Epithelial cell of proximal tubule (primary cell): ENCODE measurements around the gene OR4D10. TPM values are rescaled to one million over a fixed set of nuclear protein-coding genes. Genes with fewer than 3 reads are reported as not detected.

Experiments
- DNase-seq: peaks from one replicate; pipeline ENCODE4 v3.0.0-alpha.2; 2011; ENCODE audit warnings: low read depth
- H3K4me3 ChIP-seq: 2 replicates; pipeline ENCODE4 v1.5.1; 2011; ENCODE audit warnings: low read depth, mild to moderate bottlenecking, low read length
- total RNA-seq: library from RNA; depleted of rRNA; stranded (reverse); fragments of >200 nt; gene quantifications from 2 replicates; pipeline ENCODE4 v1.2.3, GENCODE V29; 2015
- TF ChIP-seq, protein P1 (sequence below): conservative IDR thresholded peaks from 2 replicates; pipeline ENCODE4 v1.5.1; 2012; ENCODE audit warnings: low read depth, mild to moderate bottlenecking, low read length

Gene OR4D10
- total RNA-seq: not detected in 2 replicates

DNA sequence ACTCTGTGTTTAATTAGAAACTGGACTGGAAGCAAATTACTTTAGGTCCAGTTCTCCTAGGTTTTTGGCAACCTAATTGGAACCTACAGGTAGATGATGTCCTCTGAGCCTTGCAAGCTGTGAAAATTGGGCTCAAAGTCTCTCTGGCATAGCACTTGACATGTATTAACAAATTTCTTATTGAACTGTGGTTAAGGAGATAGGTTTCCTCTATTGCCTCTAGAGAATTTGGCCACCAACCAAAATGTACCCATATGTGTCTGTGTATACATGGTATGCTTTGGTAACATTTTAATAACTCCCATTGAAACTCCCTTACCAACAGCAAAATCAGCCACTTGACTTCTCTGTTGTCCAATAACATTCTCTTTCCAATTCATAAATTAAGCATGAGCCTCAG, at the start of gene OR4D10:
TSS of gene OR4D10 (plus strand) at position 301 of the 400 bp plus-strand sequence. CDS start 4,115 bp downstream, outside the sequence.
- DNase-seq: no peak
- H3K4me3 ChIP-seq: no peak within 1 kb of the TSS
- TF ChIP-seq, protein P1, sequence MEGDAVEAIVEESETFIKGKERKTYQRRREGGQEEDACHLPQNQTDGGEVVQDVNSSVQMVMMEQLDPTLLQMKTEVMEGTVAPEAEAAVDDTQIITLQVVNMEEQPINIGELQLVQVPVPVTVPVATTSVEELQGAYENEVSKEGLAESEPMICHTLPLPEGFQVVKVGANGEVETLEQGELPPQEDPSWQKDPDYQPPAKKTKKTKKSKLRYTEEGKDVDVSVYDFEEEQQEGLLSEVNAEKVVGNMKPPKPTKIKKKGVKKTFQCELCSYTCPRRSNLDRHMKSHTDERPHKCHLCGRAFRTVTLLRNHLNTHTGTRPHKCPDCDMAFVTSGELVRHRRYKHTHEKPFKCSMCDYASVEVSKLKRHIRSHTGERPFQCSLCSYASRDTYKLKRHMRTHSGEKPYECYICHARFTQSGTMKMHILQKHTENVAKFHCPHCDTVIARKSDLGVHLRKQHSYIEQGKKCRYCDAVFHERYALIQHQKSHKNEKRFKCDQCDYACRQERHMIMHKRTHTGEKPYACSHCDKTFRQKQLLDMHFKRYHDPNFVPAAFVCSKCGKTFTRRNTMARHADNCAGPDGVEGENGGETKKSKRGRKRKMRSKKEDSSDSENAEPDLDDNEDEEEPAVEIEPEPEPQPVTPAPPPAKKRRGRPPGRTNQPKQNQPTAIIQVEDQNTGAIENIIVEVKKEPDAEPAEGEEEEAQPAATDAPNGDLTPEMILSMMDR: no peak

DNA sequence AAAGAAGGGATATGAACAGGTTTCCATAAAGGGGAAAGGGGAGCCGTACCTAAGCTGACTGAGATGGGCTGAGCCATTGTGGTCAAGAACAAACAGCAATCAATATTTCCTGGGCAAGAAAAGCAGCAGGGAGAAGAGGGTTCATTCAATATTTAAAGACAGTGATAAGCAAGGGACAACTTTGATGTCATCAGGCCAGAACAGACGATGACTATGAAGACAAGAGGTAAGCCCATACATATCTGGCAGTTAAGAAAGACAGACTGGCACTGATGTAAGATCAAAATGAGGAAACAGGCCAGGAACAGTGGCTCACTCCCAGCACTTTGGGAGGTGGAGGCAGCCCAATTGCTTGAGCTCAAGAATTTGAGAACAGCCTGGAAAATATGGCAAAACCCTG, 49.3 kb upstream of the OR4D10 start:
- no peak overlapping the region for H3K4me3 ChIP-seq
- TF ChIP-seq, protein P1: no peak
- no peak for DNase-seq

DNA sequence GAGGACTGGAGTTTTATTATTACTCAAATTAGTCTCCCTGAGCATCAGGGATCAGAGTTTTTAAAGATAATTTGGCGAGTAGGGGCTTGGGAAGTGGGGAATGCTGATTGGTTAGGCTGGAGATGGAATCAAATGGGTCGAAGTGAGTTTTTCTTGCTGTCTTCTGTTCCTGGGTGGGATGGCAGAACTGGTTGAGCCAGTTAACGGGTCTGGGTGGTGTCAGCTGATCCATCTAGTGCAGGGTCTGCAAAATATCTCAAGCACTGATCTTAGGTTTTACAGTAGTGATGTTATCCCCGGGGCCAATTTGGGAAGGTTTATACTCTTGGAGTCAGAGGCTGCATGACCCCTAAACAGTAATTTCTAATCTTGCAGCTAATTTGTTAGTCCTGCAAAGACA, 48.0 kb upstream of the OR4D10 start:
- no peak for DNase-seq
- TF ChIP-seq, protein P1: no peak

DNA sequence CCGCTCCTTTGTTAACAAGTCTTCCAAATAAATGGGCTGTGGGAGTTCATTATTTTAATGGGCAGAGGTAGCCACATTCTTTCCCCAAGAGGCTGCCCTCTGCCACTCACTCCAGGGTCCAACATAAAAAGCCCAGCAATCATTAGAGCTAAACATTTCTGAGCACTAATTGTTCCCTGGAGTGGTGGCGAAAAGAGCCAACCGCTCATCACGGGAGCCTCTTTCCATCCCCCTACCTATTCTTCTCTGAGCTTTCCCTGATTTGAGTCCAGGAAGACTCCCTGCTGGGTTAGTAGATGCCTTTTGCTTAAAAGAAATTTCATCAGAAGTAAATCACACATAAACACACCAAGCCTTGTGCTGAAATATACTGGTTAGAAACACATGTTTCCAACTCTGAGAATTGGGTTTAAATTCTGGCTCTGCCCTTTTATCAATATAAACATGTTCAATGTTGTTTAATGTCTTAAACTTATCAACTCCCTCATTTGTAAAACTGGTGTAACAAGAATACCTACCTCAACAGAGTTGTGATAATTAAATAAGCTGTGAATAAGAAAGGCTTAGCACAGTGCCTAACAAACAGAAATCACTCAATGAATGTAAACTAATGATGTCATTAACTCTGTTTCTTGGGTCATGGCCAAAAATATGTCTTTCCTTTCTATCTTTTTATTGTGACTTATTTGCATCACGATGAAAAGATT, 46.6 kb upstream of the OR4D10 start, which contains the start of gene OR5A2:
TSS of gene OR5A2 (minus strand) at position 53 of the 707 bp plus-strand sequence. CDS start 3,460 bp downstream, outside the sequence.
- TF ChIP-seq, protein P1: no peak
- DNase-seq: no peak
- H3K4me3 ChIP-seq: no peak within 1 kb of the TSS

More for the DNA sequence above, 48.0 kb upstream of the OR4D10 start:
- no peak overlapping the region for H3K4me3 ChIP-seq

DNA sequence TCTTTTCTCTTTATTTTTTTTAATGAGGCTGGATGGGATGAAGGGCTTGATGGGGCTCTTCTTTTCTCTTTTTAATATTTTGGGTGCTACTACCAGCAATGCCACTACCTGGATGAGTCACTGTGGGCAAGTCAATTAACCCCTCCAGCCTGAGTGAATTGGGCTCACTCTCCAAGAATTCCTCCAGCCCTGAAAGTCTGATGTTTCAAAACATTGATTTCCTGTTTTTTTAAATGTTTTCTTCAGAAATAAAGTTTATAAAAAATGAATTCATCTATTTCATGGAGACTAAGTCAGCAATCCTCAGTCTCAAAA, 46.1 kb upstream of the OR4D10 start:
- TF ChIP-seq, protein P1: no peak
- no peak for DNase-seq

DNA sequence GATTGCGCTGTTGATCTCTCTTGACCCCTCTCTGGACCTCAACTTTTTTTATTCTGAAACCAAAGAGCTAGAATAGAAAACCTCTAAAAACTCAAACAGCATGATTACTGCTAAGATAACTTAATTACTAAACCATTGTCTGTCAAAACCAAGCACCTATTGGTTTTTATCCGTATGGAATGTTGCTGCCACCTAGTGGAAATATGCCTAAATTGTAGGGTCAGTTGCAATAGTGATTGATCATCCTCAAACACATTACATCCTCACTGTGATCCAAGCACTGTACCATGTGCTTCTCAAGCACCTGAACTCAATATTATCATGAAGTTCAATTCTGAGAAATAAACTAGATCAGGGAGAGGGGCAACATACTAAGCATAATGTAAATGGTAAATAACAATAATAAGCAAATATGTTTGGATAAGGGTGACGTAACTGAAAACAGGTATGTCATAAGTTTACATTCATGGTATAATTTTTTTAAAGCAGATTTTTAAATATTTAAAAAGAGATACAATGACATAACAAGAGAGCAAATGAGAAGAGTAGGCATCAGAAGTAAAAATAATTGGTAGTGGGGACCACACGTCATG, 43.1 kb upstream of the OR4D10 start:
- H3K4me3 ChIP-seq: no peak overlapping the region
- DNase-seq: peak; percentile 13
- TF ChIP-seq, protein P1: peak; percentile 82

More for the DNA sequence above, 46.1 kb upstream of the OR4D10 start:
- H3K4me3 ChIP-seq: no peak overlapping the region
